NB4 (cell line): ENCODE measurements around the gene SOX8.

Source experiments
- DNase-seq: peaks from one replicate; pipeline ENCODE4 v3.0.0; 2010; ENCODE audit warnings: low read depth
- H3K4me3 ChIP-seq: one replicate; pipeline ENCODE4 v1.5.1; 2011; ENCODE audit warnings: mild to moderate bottlenecking, low read depth, low read length, moderate library complexity
- MYC ChIP-seq: IDR thresholded peaks from 2 replicates; pipeline ENCODE4 v1.6.1; 2011; ENCODE audit warnings: low read depth, low read length
- POLR2A ChIP-seq: IDR thresholded peaks from 2 replicates; pipeline ENCODE4 v1.6.1; 2011; ENCODE audit warnings: mild to moderate bottlenecking; ENCODE audit not compliant: insufficient read length; ENCODE audit errors: extremely low read depth
- TF ChIP-seq, protein P1 (sequence below): IDR thresholded peaks from one replicate; pipeline ENCODE4 v1.5.1; 2012; ENCODE audit warnings: low read depth, low read length
- TF ChIP-seq, protein P2 (sequence below): IDR thresholded peaks from 2 replicates; pipeline ENCODE4 v1.6.1; 2011; ENCODE audit warnings: low read depth, low read length

The SOX8 gene

DNA sequence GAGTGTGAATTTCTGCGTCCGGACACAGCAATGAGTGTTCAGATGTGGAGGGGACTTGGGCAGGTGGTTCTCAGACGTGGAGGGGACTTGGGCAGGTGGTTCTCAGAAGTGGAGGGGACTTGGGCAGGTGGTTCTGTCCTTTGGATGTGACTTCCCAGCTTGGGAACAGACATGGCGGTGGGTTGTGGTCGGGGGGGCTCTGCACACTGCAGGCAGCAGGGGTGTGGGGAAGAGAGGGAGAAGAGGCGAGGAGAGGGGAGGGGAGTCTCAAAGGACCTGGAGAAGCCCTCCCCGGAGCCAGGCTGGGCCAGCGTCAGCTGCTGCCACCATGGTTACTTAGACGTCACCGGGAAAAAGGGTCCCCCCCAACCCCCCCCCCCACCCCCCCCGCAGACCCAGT is 9.8 kb downstream of the SOX8 start:
- DNase-seq = no peak
- no peak overlapping the region for H3K4me3 ChIP-seq
- TF ChIP-seq POLR2A (no peak), MYC (no peak)
- TF ChIP-seq, protein P1, sequence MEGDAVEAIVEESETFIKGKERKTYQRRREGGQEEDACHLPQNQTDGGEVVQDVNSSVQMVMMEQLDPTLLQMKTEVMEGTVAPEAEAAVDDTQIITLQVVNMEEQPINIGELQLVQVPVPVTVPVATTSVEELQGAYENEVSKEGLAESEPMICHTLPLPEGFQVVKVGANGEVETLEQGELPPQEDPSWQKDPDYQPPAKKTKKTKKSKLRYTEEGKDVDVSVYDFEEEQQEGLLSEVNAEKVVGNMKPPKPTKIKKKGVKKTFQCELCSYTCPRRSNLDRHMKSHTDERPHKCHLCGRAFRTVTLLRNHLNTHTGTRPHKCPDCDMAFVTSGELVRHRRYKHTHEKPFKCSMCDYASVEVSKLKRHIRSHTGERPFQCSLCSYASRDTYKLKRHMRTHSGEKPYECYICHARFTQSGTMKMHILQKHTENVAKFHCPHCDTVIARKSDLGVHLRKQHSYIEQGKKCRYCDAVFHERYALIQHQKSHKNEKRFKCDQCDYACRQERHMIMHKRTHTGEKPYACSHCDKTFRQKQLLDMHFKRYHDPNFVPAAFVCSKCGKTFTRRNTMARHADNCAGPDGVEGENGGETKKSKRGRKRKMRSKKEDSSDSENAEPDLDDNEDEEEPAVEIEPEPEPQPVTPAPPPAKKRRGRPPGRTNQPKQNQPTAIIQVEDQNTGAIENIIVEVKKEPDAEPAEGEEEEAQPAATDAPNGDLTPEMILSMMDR = no peak
- TF ChIP-seq, protein P2, sequence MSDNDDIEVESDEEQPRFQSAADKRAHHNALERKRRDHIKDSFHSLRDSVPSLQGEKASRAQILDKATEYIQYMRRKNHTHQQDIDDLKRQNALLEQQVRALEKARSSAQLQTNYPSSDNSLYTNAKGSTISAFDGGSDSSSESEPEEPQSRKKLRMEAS = no peak

DNA sequence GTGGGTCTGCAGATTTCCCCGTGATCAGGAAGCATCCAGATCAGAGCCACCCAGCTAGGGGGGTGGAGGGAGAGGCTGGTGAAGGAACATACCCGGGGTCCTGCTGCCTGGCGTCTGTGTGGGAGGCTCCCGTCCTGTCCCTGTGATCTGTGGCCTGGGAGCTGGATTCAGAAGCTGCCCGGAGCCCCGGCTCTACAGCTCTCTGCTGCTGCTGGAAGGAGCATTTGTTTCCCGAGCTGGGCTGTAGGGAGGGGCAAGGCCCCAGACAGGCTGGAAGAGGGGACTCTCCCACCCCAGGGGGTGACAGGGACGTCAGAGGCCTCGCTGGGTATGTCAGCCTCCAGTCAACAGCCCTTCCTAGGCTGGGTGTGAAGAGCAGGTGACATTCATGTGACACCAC is 10.2 kb downstream of the SOX8 start:
- no peak overlapping the region for H3K4me3 ChIP-seq
- TF ChIP-seq, protein P1 = no peak
- no peak for TF ChIP-seq POLR2A
- TF ChIP-seq MYC = no peak
- TF ChIP-seq, protein P2 = no peak
- no peak for DNase-seq

DNA sequence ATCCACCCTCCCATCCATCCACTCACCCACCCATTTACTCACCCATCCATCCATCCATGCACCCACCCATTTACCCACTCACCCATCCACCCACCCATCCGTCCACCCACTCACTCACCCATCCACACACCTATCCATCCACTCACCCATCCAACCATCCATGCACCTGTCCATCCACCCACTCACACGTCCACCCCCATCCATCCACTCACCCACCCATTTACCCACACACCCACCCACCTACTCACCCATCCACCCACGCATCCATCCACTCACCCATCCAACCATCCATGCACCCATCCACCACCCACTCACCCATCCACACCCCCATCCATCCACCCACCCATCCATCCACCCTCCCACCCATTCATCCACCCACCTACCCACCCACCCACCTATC is 12.2 kb downstream of the SOX8 start:
- DNase-seq = no peak
- no peak overlapping the region for H3K4me3 ChIP-seq
- TF ChIP-seq POLR2A (no peak), MYC (no peak)
- TF ChIP-seq, protein P1 = no peak
- TF ChIP-seq, protein P2 = no peak

DNA sequence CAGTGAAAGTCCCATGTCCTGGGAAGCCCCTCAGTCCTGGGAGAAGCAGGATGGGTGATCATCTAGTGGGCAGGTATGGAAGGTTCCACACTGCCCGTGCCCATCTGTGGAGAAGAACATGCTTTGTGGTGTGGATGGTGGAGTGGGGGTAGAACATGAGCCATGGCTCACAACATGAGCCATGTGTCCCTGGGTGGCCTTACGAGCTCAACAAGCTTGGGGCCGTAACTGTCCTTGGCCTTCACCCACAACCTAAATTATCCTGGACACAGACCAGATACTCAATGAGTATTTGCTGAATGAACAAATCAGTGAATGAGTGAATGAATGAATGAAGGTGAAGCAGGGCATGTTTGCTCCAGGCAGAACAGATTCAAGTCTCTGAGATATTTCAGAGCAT is 13.5 kb downstream of the SOX8 start:
- no peak for DNase-seq
- H3K4me3 ChIP-seq = no peak overlapping the region
- TF ChIP-seq, protein P1 = no peak
- TF ChIP-seq MYC (no peak), POLR2A (no peak)
- TF ChIP-seq, protein P2 = no peak

DNA sequence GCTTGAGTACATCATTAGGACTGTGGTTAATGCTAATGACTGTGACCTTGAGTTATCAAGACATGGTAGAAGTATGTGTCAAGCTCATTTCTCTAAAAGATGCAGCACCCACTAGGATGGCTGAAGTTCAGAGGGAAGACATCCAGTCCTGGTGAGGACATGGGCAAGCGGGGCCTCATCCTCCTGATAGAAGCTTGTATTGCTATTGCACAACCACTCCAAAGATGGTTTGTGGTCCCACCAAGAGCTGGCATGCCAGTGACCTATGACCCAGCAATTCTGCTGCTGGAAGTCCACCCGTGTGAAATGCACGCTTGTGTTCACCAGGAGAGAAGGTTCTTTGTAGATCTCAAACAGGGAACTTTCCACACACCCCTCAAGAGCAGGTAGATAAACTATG is 14.2 kb downstream of the SOX8 start:
- no peak overlapping the region for H3K4me3 ChIP-seq
- peak; percentile 12 for DNase-seq
- TF ChIP-seq, protein P2 = no peak

DNA sequence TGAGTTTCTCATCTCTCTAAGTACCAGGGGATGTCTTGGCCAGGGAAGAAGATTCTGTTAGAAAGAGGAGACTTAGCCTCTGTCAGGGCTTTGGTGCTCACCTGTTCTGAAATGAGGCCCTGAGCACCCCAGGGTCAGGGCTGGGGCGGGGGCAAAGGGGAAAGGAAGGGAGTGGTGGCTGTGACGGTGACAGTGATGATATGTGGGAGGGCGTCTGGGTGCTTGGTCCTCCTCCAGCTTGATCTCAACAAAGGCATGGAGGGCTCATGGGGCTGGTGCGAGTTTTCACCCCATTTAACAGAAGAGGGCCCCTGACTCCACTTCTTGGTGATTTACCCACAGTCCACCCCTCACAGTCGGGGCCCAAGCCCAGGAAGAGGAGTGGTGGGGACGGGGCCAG is 15.1 kb downstream of the SOX8 start:
- no peak for DNase-seq
- TF ChIP-seq, protein P1 = no peak
- TF ChIP-seq MYC (no peak), POLR2A (no peak)
- TF ChIP-seq, protein P2 = no peak
- no peak overlapping the region for H3K4me3 ChIP-seq
